ENCODE measurements around the gene SPACA5.
A peak's percentile ranks its signal among the peaks of the same experiment; 100 is the strongest.
"Not testable (repeated sequence)": the region's sequence is repeated elsewhere in the genome, so short reads cannot be mapped to it uniquely, and the experiment has no call there.

The SPACA5 gene

GRCh38 chrX:48022100-48022499 lies 15.3 kb downstream of the SPACA5 start:
- DNase-seq, result no peak

- DNase-seq, result no peak
These were observed 15.9 kb downstream of the SPACA5 start for GRCh38 chrX:48022738-48023137.

GRCh38 chrX:48025561-48025960 lies 18.8 kb downstream of the SPACA5 start:
- peak; percentile 20 for DNase-seq

- DNase-seq, result not testable (repeated sequence)
These were observed 20.8 kb downstream of the SPACA5 start for GRCh38 chrX:48027545-48027944.

- no peak for DNase-seq
These were observed 21.3 kb downstream of the SPACA5 start for GRCh38 chrX:48028091-48028490.

GRCh38 chrX:48030237-48030636 lies 23.4 kb downstream of the SPACA5 start:
- DNase-seq, result no peak

GRCh38 chrX:48030641-48031173 lies 23.9 kb downstream of the SPACA5 start:
- not testable (repeated sequence) for DNase-seq

GRCh38 chrX:48035891-48036290 lies 29.1 kb downstream of the SPACA5 start:
- no peak for DNase-seq

GRCh38 chrX:48043056-48043455 lies 36.3 kb downstream of the SPACA5 start:
- no peak for DNase-seq

- DNase-seq, result no peak
These were observed 38.9 kb downstream of the SPACA5 start for GRCh38 chrX:48045410-48046311.

GRCh38 chrX:48046846-48047245 lies 40.1 kb downstream of the SPACA5 start:
- no peak for DNase-seq

GRCh38 chrX:48058621-48059295 lies 52.0 kb downstream of the SPACA5 start:
- DNase-seq, result no peak

GRCh38 chrX:48059296-48059639 lies 52.5 kb downstream of the SPACA5 start:
- no peak for DNase-seq

Data from GF-D8 (cell line).